Articular chondrocyte of knee joint (primary cell): ENCODE results near the gene PDHB. TPM values are rescaled to one million over a fixed set of nuclear protein-coding genes. Genes with fewer than 3 reads are reported as not detected.

Experiments used
- total RNA-seq: library from RNA; depleted of rRNA; stranded (reverse); fragments of >200 nt; gene quantifications from 2 replicates; pipeline ENCODE4 v1.2.3, GENCODE V29; 2012

Gene PDHB
- total RNA-seq: 64.7 and 89.8 TPM in 2 replicates

GRCh38 chr3:58433400-58434167 lies at the start of gene PDHB:
Gene PDHB, minus strand, starts transcription at chr3:58433832. Its CDS starts 23 bp downstream, at chr3:58433809.

Other genes starting within 250 kb of the PDHB start
- 0.13 and 0.43 TPM in 2 replicates for gene DNASE1L3, start 222.9 kb downstream of the PDHB start, total RNA-seq
- gene ABHD6, start 196.0 kb downstream of the PDHB start, total RNA-seq: 5.1 and 5.9 TPM in 2 replicates
- 12.8 and 14.4 TPM in 2 replicates for gene RPP14, start 127.6 kb downstream of the PDHB start, total RNA-seq
- gene HTD2, start 127.3 kb downstream of the PDHB start, total RNA-seq: 9.9 and 14.3 TPM in 2 replicates
- 67.8 and 69.4 TPM in 2 replicates for gene PXK, start 100.9 kb downstream of the PDHB start, total RNA-seq
- 10.3 and 10.5 TPM in 2 replicates for gene KCTD6, start 58.3 kb upstream of the PDHB start, total RNA-seq
- gene ACOX2, start 103.4 kb upstream of the PDHB start, total RNA-seq: 3.2 and 14.2 TPM in 2 replicates
- gene FAM107A, start 143.6 kb upstream of the PDHB start, total RNA-seq: 0.11 and 0.13 TPM in 2 replicates
- not detected in 2 replicates for gene FAM3D, start 232.9 kb upstream of the PDHB start, total RNA-seq